SK-N-SH (cell line): ENCODE data around the gene STX1B. TPM values are rescaled to one million over a fixed set of nuclear protein-coding genes. Genes with fewer than 3 reads are reported as not detected.

ENCODE experiments used
- CTCF ChIA-PET: fragments of 300-600, 350-600 bp; formaldehyde crosslinking; extraction: SDS; loops from one replicate; lab custom pipeline; 2021; lab: Yijun Ruan, JAX
- POLR2A ChIA-PET: fragments of 350-600 bp; sonication (Branson Sonifier 250); formaldehyde crosslinking; extraction: SDS; loops from one replicate; lab custom pipeline; 2020; ENCODE audit warnings: antibody characterized with exemption, inconsistent platforms; lab: Yijun Ruan, JAX
- DNase-seq: peaks from one replicate; pipeline ENCODE4 v3.0.0; 2012
- H2AFZ ChIP-seq: fragments of 200-600 bp; sonication (generic); 2 replicates; pipeline ENCODE4 v1.8.1; 2016; ENCODE audit warnings: antibody characterized with exemption, mild to moderate bottlenecking, low read depth
- H3F3A ChIP-seq: fragments of 200-600 bp; sonication (generic); replicated peaks from 2 replicates; pipeline ENCODE3; 2016; ENCODE audit warnings: antibody characterized with exemption, mild to moderate bottlenecking; ENCODE audit not compliant: insufficient read depth
- H3K27ac ChIP-seq, 2 experiments: fragments of 200-500 bp in 1 of 2; fragments of 200-600 bp in 1 of 2; sonication (Bioruptor generic) in 1 of 2; sonication (generic), shearing (Covaris generic) in 1 of 2; 2 replicates each; pipeline versions ENCODE4 v1.5.1 to v1.6.1; 2014 to 2016; ENCODE audit warnings: low read depth in 2 of 2, inconsistent platforms in 1 of 2, low read length in 1 of 2, mild to moderate bottlenecking in 1 of 2, mixed read lengths in 1 of 2
- H3K27me3 ChIP-seq: fragments of 200-600 bp; sonication (generic), shearing (Covaris generic); 2 replicates; pipeline ENCODE4 v1.6.1; 2016; ENCODE audit warnings: mixed run types; ENCODE audit not compliant: insufficient read depth
- H3K36me3 ChIP-seq, 2 experiments: fragments of 200-500 bp in 1 of 2; fragments of 200-600 bp in 1 of 2; sonication (Bioruptor generic) in 1 of 2; sonication (generic) in 1 of 2; replicated peaks in 1 of 2; 2 replicates each; pipeline versions ENCODE3 to v1.5.1; 2014 to 2016; ENCODE audit warnings: low read length in 1 of 2, mild to moderate bottlenecking in 1 of 2; ENCODE audit not compliant: insufficient read depth in 2 of 2, control insufficient read depth in 1 of 2
- H3K4me1 ChIP-seq, 2 experiments: fragments of 200-500 bp in 1 of 2; fragments of 200-600 bp in 1 of 2; sonication (Bioruptor generic) in 1 of 2; sonication (generic), shearing (Covaris generic) in 1 of 2; 2 replicates each; pipeline versions ENCODE4 v1.5.1 to v1.6.1; 2014 to 2016; ENCODE audit warnings: low read depth in 1 of 2, low read length in 1 of 2, mixed run types in 1 of 2; ENCODE audit not compliant: insufficient read depth in 2 of 2, control insufficient read depth in 1 of 2
- H3K4me2 ChIP-seq: fragments of 200-600 bp; sonication (generic), shearing (Covaris generic); 2 replicates; pipeline ENCODE4 v1.6.1; 2017; ENCODE audit warnings: mixed run types
- H3K4me3 ChIP-seq, 2 experiments: fragments of 200-500 bp in 1 of 2; fragments of 200-600 bp in 1 of 2; sonication (Bioruptor generic) in 1 of 2; sonication (generic), shearing (Covaris generic) in 1 of 2; 2 replicates each; pipeline versions ENCODE4 v1.5.1 to v1.8.1; 2014 to 2016; ENCODE audit warnings: low read depth in 2 of 2, inconsistent platforms in 1 of 2, low read length in 1 of 2, mild to moderate bottlenecking in 1 of 2, mixed read lengths in 1 of 2, moderate library complexity in 1 of 2
- H3K79me2 ChIP-seq: fragments of 200-600 bp; sonication (generic); 2 replicates; pipeline ENCODE4 v1.8.1; 2017; ENCODE audit warnings: mild to moderate bottlenecking; ENCODE audit not compliant: insufficient read depth
- H3K9ac ChIP-seq: fragments of 200-600 bp; sonication (generic); 2 replicates; pipeline ENCODE4 v1.6.1; 2017; ENCODE audit warnings: mixed run types
- H3K9me2 ChIP-seq: fragments of 200-600 bp; sonication (generic); 2 replicates; pipeline ENCODE4 v1.6.1; 2017; ENCODE audit warnings: mixed run types
- H3K9me3 ChIP-seq: fragments of 200-600 bp; sonication (generic); 2 replicates; pipeline ENCODE4 v1.6.1; 2017; ENCODE audit warnings: mixed run types, mild to moderate bottlenecking, moderate library complexity
- H4K20me1 ChIP-seq: fragments of 200-600 bp; sonication (generic); 2 replicates; pipeline ENCODE4 v1.6.1; 2017; ENCODE audit warnings: mild to moderate bottlenecking, mixed run types; ENCODE audit not compliant: insufficient read depth
- FOXJ3 ChIP-seq: sonication (generic); formaldehyde crosslinking; IDR thresholded peaks from 2 replicates; pipeline ENCODE4 v1.5.1; 2020; ENCODE audit warnings: mild to moderate bottlenecking, missing genetic modification reagents
- MAX ChIP-seq: IDR thresholded peaks from 2 replicates; pipeline ENCODE4 v1.4.0; 2012; ENCODE audit warnings: low read depth
- NRF1 ChIP-seq: IDR thresholded peaks from 2 replicates; pipeline ENCODE4 v1.6.1; 2012; ENCODE audit warnings: low read depth, mild to moderate bottlenecking, low read length
- POLR2AphosphoS5 ChIP-seq: IDR thresholded peaks from 2 replicates; pipeline ENCODE4 v1.6.1; 2012; ENCODE audit warnings: low read depth, low read length
- REST ChIP-seq: IDR thresholded peaks from 2 replicates; pipeline ENCODE4 v1.6.1; 2012; ENCODE audit warnings: mild to moderate bottlenecking, low read depth, low read length, moderate library complexity
- RXRA ChIP-seq: IDR thresholded peaks from 2 replicates; pipeline ENCODE4 v1.4.0; 2012; ENCODE audit warnings: low read depth, mild to moderate bottlenecking, borderline replicate concordance
- SIN3A ChIP-seq: IDR thresholded peaks from 2 replicates; pipeline ENCODE4 v1.6.1; 2012; ENCODE audit warnings: low read depth, mild to moderate bottlenecking, low read length, moderate library complexity, borderline replicate concordance
- SMC3 ChIP-seq: IDR thresholded peaks from 2 replicates; pipeline ENCODE4 v1.6.1; 2012; ENCODE audit warnings: low read depth, low read length, improper control_type of control experiment
- USF2 ChIP-seq: fragments of 150-350 bp; IDR thresholded peaks from 2 replicates; pipeline ENCODE4 v1.6.1; 2017; ENCODE audit warnings: antibody characterized with exemption, low read length, low read depth, borderline replicate concordance
- YY1 ChIP-seq: IDR thresholded peaks from 2 replicates; pipeline ENCODE4 v1.4.0; 2012; ENCODE audit warnings: low read depth, mild to moderate bottlenecking
- WGBS: methylation state at CpG from one replicate; pipeline ENCODE4 v1.1.6; 2017; ENCODE audit warnings: low lambda C conversion rate; 5-methylcytosine and 5-hydroxymethylcytosine counted together
- polyA plus RNA-seq, 3 experiments: library from polyadenylated mRNA; depleted of rRNA; stranded (reverse); fragments of >200 nt; gene quantifications; 2 replicates each; pipeline ENCODE4 v1.2.3, GENCODE V29; 2012

Gene STX1B
- polyA plus RNA-seq, 1 of the 3 experiments (the other 2 are of a cell fraction), result 21.2 TPM

DNA sequence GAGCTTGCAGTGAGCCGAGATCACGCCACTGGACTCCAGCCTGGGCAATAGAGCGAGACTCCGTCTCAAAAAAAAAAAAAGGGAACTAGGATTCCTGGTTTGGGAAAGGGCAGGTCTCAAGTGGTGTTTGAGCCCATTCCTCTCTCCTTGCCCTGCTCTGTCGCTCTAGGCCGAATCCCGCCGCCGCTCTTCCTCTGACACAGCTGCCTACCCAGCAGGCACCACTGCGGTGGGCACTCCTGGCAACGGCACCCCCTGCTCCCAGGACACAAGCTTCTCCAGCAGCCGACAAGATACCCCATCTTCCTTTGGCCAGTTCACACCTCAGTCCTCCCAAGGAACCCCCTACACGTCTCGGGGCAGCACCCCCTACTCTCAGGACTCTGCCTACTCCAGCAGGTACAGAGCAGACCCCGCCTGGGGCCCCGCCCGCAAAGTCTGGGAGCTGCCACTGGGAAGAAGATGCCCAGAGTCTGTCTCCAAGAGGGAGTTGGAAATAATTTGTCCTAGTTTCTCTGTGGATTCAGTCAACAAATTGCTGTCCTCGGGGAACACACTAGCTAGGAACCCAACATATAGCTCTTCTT lies 46.4 kb downstream of the STX1B start:
- Histone ChIP-seq H3K4me3 (no peak overlapping the region), H3K27me3 (no peaks in the 10 kb centered on the region), H4K20me1 (no peaks in the 10 kb centered on the region), H3K4me2 (no peak overlapping the region), H3K9me2 (no peaks in the 10 kb centered on the region), H3K27ac (no peak overlapping the region), H3K4me1 (peaks cover 0 to 4% of the 10 kb centered on the region in 2 experiments; a peak in 1 of 4 replicates), H3K9ac (no peak overlapping the region), H3K9me3 (no peaks in the 10 kb centered on the region), H3F3A (no peaks in the 10 kb centered on the region), H3K79me2 (peaks cover 21% of the 10 kb centered on the region), H2AFZ (no peak overlapping the region), H3K36me3 (peaks cover 69 to 72% of the 10 kb centered on the region in 2 experiments)
- ChIA-PET POLR2A (no interaction called here), CTCF (interaction anchor here (1.2 to 3.7 kb wide), 3 partner anchors 10 to 22 kb away, joined by 5 to 21 read pairs (median 8); partner anchors contain the start of gene HSD3B7)
- WGBS, result over 99% methylated on average over 15 of the region's 18 CpGs
- TF ChIP-seq FOXJ3, result no peak
- DNase-seq, result no peak

GRCh38 chr16:30961384-30961783 lies 49.1 kb downstream of the STX1B start:
- Histone ChIP-seq H2AFZ (no peak overlapping the region), H3K27ac (no peak overlapping the region), H3K79me2 (peaks cover 28% of the 10 kb centered on the region), H3K9me2 (no peaks in the 10 kb centered on the region), H3K4me3 (no peak overlapping the region), H3K36me3 (peaks cover 54 to 57% of the 10 kb centered on the region in 2 experiments), H3K27me3 (no peaks in the 10 kb centered on the region), H3K9me3 (no peaks in the 10 kb centered on the region), H3K4me2 (no peak overlapping the region), H3K4me1 (peaks cover 0 to 16% of the 10 kb centered on the region in 2 experiments; a peak in 1 of 4 replicates), H3F3A (peaks cover 6% of the 10 kb centered on the region), H3K9ac (no peak overlapping the region), H4K20me1 (no peaks in the 10 kb centered on the region; the same call in 1 of the 2 replicates)
- ChIA-PET CTCF (interaction anchor here (1.8 kb wide), 1 partner anchor 8 kb away, joined by 6 read pairs; no protein-coding TSS in a partner anchor), POLR2A (interaction anchor here (1.0 kb wide), 2 partner anchors 9 to 23 kb away, joined by 3 to 4 read pairs; no protein-coding TSS in a partner anchor)
- TF ChIP-seq POLR2AphosphoS5 (no peak), REST (no peak), RXRA (no peak), NRF1 (no peak), YY1 (no peak), SIN3A (no peak), USF2 (no peak), FOXJ3 (no peak), SMC3 (no peak), MAX (no peak)
- no peak for DNase-seq
- 94% methylated on average over 11 of the region's 11 CpGs for WGBS
